ENCODE measurements around the gene ARHGEF17. TPM values are rescaled to one million over a fixed set of nuclear protein-coding genes. Genes with fewer than 3 reads are reported as not detected.

Gene ARHGEF17
- total and polyA plus RNA-seq, 2 of the 13 experiments (the other 11 are each of a cell fraction or from before 2014, with no cell fraction given) = 10.7 to 28.8 TPM

GRCh38 chr11:73292525-73292894 is 15.6 kb upstream of the ARHGEF17 start (continued):
- TF ChIP-seq ZHX2 (IDR thresholded peaks at IDR 0.05; ENCODE audit: low read depth) (no peak), ZHX2 (CRISPR knock-in tag; IDR thresholded peaks at IDR 0.05; ENCODE audit: borderline replicate concordance) (no peak)

DNA sequence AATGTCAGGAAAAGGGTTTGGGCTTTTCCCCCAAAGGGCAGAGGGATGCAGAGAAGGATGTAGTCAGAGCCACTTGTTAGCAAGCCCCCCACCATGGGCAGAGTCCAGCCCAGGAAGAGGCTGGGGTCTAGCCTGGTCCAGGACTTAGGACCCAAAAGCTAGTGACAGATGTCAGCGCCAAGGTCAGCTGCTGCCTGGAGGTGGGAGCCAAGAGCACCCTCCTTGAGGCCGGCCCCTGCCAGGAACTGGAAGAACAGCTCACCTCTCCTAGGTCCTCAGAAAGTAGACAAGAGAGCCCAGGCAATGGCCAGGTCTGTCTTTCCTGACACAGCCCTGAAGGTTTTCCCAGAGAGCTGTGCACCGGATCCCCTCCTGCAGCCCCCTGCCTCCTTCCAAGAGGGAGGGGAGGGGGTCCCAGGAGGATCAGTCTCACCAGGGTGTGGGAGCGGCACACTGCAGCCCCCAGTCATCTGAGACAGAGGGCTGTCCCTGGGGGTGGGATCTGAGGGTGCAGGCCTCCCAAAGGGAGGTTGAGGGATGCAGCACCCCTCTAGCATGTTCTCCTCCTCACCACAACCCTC is 14.6 kb upstream of the ARHGEF17 start:
- in situ Hi-C loops (cut with HindIII; ENCODE audit: extremely low pct_ligation_motif_present, low pct_unique_long_range_greater_than_20kb) (loop anchor here (5.0 kb wide), 1 partner anchor 99 kb away; no protein-coding TSS in a partner anchor), intact Hi-C loops (cut with micrococcal nuclease; ENCODE audit: unreplicated experiment) (no loop called here)
- no peak for FAIRE-seq
- H3K27ac ChIP-seq (ENCODE audit: extremely low read length, insufficient read depth, low read length) = no peak overlapping the region
- CTCF ChIA-PET (ENCODE audit: low intra/inter-chr PET ratio, low total read pairs) = no interaction called here
- POLR2A ChIA-PET = no interaction called here
- peaks cover 8% of the 10 kb centered on the region for H3K4me1 ChIP-seq (ENCODE audit: insufficient read depth, low read length)
- no TSS peak for BruUV-seq (replicated peaks)
- H3K36me3 ChIP-seq (replicated peaks in 1 of 2; ENCODE audit: control insufficient read depth in 1 of 2, insufficient read depth in 2 of 2, low read length in 2 of 2) = no peaks in the 10 kb centered on the region
- H3K9ac ChIP-seq (ENCODE audit: insufficient read depth, low read depth, low read length) = no peak overlapping the region
- WGBS (ENCODE audit: low lambda C conversion rate) = no CpG with 5 or more reads among the region's 4 CpGs
- no peak for DNase-seq (ENCODE audit: low spot score)
- no peak for ATAC-seq
- peaks cover 6 to 34% of the 10 kb centered on the region in 2 experiments; a peak in 3 of 5 replicates for H3K27me3 ChIP-seq (ENCODE audit: control insufficient read depth in 1 of 2, insufficient read depth in 2 of 2, low read length in 2 of 2)
- TF ChIP-seq NFIB (CRISPR knock-in tag; IDR thresholded peaks at IDR 0.05; ENCODE audit: borderline replicate concordance) = no peak
- no peaks in the 10 kb centered on the region for H3K9me3 ChIP-seq (ENCODE audit: low read length)
- H4K20me1 ChIP-seq (ENCODE audit: insufficient read depth, low read length) = no peaks in the 10 kb centered on the region
- H3K4me3 ChIP-seq (replicated peaks in 1 of 3; ENCODE audit: insufficient read depth in 1 of 3, low read depth in 2 of 3, low read length in 3 of 3) = no peak overlapping the region
- H3K79me2 ChIP-seq (ENCODE audit: insufficient read depth, low read length) = no peaks in the 10 kb centered on the region
- H2AFZ ChIP-seq (ENCODE audit: low read length) = no peak overlapping the region
- H3K4me2 ChIP-seq (ENCODE audit: low read depth, low read length) = no peak overlapping the region

Measured in HepG2 (cell line).